HG03565 (cell line): Measurements from ENCODE around the gene PACRG.
A peak's percentile ranks its signal among the peaks of the same experiment; 100 is the strongest.

ENCODE experiments used
- ATAC-seq: cut with Tn5 transposase; IDR thresholded peaks from one replicate; pipeline ENCODE4 v1.9.1; 2021; ENCODE audit warnings: mild to moderate bottlenecking, moderate library complexity; ENCODE audit not compliant: unreplicated experiment

Gene PACRG

DNA sequence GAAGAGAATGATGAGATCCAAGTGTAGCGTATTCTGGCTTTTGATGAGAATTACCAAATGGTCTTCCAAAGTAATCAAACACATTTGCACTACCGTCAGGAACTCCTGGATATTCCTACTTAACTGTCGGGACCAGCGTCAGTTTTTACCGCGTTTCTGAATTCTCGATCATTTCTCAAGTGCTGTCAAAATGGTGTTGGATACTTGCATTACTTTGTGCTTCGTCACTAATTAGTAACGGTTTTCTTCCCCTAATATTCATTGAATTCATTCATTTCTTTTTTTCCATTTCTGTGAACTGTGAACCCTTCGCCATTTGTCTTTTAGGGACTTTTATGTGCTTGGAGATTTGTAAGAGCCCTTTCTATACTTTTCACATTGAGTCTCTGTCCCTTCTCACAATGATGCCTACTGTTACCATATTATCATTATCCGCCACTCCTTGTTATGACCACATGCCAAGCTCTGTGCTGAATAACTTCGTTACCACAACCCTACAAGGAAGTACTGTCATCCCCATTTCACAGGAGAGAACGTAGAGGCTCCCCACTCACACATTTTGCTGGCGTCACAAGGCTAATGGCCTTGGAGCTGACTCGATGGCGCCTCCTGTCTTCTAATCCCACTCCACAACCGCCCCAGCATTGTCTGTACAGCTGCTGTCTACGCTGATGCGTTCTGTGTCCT, 612.6 kb downstream of the PACRG start:
- ATAC-seq: no peak

DNA sequence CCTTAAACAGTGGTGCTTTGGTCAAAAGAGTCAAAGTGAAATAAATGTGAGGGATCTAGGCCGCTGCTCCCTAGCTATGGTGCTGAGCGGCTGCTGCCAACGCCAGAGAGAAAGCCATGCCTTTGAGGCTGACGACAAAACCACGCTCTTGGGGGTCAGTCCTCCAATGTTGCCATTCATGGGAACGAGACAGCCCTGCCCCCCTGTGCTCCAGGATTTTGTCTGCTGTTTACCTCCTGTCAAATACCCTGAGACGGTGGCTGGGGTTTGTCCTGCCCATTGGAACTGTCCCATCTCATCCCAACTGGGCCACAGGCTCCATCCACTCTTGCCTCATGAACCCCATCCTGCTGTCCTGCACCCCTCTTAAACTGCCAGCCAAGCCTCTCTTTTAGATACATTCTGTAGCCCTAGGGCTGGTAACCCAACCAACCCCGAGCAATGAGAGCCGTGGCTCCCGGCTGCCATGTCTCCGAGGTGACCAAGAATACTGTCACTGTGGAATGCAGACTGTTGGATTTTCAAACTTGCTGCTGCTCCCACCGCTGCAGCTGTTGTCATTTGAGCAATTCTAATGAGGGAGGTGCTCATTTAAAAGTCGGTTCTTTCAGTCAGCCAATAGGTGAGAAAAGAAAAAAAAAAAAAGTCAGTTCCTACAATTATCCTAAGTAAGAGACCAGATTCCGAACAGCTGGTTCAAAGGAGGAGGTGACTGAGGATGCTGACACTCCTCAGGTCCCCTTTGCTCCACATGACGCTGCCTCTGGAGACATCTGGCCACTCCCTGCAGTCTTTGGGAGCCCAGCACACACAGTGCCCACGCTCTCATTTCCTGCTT, 613.7 kb downstream of the PACRG start:
- no peak for ATAC-seq

DNA sequence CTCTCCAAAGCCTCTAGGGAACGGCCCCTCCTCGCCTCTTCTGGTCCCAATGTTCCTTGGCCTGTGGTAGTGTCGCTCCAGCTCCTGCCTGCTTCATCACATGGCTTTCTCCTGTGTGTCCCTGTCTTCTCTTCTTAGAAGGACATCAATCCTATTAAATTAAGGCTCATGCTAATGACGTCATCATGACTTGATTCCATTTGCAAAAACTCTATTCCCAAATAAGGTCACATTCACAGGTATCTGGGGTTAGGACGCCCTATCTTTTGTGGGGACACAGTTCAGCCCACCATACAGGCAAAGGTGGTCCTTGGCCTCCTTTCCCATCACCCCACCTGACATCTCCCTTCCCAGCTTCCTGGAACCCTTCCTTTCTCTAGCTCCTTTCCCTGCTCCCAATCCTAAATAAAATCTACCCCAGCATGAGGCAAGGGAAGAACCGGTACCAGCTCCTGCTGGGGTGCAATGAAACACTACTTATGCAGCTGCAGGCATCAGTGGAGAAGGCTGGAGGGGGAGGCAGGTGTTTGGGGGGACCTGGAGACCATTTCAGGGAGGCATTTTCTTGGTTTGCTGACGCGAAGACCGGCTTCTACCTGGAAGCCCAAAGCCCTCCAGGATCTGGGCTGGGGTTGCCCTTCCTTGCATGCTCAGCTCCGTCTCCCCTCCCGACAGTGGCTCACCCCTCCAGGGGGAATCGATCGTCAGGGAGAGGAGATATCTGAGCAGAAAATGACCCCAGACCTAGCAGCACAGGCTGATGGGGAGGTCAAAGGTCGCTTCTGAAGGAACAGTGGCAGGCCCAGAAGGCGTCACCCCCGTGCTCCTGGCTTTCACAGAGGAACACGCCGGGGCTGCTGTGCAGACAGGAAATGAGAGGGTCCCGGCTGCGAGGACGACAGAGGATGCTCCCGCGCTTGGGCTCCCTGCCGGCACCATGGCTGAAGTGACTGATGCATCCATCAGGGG, 615.1 kb downstream of the PACRG start:
- no peak for ATAC-seq

DNA sequence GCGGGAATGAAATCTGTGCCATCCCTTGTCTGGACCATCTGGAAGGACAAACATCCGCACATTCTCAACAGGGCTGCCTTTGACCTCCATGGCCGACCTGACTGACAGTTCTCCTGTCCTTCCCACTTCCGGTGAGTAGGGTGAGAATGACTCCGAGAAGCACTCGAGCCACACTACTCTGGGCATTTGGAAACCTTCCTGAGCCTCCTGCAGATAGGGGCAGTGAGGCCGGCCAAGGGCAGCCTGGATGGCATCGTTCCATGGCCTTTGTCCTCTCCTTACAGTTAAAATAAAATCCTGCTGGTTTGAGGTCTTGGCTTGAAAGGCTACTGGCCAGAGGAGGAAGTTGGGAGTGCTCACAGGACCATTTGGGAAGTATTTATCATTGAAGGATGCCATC, 615.8 kb downstream of the PACRG start:
- no peak for ATAC-seq

DNA sequence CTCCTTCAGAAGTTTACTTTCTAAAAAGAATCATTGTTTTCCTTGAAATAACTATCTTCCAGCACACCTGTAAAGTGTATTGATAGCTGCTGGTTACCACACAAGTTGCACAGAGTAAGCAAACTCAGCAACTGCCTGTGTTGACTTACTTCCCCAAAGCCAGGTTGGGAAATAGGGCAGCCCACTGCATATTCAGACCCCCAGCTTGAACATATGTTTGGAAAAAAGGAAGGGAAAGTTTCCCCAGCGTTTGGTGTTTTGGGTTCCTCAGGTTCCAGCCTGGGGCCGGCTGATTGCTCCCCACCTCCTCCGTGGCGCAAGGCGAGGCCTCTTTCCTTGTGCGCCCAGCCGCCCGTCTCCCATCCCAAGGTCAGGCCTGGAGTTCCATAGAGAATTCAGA, 616.6 kb downstream of the PACRG start:
- no peak for ATAC-seq

DNA sequence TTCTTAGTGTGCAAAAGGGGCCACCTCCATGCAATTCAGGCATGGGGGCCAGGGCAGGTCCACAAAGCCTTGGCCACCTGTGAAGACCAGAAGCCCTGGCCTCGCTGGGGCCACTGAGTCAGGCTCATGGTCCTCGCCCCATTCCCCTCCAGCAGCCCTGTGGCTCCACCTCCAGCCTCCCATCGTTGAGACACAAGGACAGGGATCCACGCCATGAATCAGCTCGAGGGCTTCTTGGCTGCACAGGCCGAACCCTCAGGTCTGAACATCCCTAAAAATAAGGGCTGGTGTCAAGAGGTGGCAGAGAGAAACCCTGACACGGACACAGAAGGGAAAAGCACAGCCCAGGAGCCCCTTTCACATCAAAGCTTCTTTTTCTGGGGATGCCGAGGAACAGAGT, 618.2 kb downstream of the PACRG start:
- ATAC-seq: no peak

DNA sequence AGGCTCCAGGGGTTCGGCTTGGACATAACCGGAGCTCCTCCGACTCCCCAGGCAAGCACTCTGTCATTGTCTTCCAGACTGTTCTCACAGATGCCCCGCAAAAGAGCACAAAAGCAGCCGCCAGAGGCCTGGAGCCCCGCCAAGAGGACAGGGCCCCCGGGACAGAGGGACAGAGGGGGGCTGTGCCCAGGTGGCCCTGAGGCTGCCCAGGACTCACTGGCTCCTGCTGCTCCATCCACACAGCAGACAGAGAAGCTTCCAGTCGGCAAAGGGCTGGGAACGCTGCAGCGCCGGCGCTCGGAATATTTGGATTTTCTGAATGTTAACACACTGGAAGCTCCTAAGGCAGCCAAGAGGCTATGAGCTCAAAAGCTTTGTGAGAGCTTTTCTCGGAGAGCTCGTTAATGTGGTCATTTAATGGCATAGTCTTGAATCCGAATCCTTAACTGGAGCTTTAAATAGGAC, 618.8 kb downstream of the PACRG start:
- ATAC-seq: no peak

DNA sequence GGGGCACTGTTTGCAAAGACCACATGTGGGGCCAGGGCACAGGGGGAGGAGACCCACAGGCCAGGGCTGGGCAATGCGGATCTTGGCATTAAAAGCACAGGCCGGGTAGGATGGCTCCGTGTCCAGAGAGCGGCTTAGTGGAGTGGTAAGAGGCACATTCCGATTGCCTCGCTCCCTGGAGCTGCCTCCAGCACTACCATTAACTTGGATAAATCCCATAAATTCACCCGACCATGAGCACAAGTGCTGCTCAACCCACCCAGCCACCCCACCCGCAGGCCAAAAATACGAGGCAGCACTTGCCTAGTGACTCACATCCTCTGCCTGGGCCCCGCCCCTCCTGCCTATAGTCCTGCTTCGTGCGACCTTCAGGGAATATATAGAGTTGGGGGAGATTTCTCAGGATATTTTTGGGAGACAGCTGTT, 619.3 kb downstream of the PACRG start:
- no peak for ATAC-seq

DNA sequence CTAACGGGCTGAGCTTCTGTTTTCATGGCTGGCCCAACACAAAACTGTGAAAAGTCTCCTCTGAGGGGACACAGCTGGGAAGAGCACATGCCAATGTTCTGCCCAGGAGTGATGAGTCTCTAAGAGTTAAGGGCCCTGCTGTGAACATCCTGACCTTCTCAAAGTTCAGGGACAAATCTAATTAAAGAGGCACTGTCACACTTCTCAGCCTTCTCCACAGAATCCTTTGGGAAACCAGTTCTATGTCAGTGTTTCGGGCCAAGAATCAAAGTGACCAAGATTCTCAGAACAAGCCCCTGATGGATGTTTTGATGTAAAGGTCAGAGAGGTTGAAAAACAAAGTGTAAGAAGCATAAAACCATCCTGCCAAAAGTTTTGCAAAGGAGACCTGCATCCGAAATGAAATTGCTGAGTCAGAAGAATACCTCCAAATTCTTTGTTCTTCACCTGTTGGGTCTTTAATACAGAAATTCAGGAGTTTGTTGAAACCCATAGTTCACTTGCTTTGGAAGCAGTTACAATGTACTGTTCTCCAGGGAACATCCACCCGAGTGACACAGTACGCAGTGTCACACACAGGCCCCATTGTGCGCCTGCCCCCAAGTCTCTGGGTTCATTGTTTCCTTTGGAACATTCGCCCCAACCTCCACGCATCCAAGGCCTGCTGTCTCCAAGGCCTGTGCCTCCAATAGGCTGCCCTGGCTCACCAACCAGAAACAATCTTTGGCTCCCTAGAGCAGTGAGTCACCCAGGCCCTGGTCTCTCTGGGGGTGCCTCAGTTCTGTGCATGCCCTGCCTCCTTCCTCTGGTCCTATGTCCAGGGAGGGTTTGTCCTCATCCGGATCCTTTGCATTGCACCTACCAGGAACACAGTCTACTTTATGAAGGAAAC, 621.3 kb downstream of the PACRG start:
- no peak for ATAC-seq

DNA sequence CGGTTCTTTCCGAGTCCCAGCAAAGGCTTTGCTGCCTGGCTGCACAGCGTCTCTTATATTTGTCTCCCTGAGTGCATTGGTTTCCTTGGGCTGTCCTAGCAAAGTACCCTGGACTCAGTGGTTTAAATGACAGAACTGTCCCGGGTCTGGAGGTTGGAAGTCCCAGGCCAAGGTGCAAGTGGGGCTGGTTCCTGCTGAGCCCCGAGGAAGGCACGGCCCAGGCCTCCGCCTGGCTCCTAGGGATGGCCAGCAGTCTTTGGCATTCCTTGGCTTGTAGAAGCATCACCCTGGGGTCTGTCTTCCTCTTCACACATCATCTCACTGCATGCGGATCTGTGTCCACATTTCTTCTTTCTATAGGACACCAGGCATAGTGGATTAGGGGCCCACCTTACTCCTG, 621.9 kb downstream of the PACRG start:
- no peak for ATAC-seq

DNA sequence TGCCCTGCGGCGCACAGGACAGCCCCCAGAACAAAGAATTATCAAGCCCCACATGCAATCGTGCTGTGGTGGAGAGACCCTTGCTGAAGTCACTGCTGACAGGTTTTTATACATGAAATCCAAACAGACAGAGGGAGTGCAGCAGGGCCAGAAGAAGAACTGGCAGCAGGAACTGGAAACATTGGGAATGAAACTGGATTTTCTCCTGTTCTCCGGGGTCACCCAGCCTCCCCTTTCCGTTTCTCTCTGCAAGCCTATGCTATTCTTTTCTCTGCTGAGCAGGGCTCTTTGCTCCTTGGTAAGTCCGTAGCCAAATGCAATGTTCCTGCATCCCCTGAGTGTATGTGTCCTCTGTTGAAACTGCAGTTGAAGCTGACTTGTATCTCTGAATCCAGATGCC, 623.2 kb downstream of the PACRG start:
- no peak for ATAC-seq

DNA sequence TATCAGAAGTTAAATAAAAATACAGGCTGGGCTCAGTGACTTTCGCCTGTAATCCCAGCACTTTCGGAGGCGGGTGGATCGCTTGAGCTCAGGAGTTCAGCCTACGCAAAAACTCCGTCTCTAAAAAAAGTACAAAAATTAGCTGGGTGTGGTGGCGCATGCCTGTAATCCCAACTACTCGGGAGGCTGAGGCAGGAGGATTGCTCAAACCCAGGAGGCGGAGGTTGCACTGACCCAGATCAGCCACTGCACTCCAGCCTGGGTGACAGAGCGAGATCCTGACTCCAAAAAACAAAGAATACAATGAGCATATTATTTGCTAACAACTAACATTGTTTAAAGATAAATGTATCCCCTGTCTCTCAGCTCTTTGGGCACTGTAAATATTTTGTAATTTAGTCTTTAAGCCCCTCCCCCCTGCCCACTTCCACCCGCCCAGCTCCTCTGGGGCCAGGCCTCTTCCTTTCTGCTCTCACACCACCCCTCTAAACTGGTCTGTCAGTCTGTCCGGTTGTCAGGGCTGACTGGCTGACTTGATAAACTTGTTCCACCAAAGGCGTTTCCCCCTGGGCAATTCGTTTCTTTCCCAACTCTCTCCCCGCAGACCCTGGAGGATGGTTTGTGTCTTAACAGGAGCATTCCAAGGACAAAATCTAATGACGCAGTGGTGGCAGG, 624.4 kb downstream of the PACRG start:
- no peak for ATAC-seq

DNA sequence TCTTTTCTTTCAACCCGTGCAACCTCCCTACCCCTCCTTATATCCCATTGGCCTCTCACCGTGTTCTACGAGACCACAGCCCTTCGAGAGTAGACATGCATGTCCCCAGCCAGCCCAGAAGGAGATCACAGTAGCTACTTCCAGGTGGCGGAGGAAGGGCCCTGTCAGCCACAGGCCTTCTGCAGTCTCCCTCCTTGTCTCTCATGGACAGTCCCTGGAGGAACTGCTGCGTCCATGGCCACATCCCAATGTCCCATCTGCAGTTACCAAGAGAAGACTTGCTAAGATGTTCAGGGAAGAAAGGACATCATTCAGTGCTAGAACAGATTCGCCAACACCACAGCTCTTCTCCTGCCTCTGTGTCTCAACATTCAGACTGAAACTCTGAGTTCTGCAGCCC, 625.2 kb downstream of the PACRG start:
- ATAC-seq: no peak

DNA sequence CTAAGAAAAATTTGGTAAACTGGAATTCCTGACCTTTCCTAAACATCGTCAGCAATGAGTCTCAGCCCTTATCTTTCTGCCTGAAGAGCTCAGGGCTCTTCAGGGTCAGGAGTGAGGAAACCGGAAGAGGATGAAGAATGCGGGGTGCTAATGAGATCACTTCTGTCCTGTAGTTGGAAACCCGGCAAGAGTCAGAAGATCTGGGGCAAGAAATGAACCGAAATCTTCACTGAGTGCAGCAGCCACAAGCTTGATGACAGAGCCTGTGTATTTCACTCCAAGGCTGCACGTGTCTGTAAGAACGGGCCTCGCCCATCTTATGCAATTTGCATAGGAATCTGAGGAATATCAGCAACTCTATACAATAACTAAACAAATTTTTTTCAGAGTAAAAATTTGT, 626.3 kb downstream of the PACRG start:
- no peak for ATAC-seq

DNA sequence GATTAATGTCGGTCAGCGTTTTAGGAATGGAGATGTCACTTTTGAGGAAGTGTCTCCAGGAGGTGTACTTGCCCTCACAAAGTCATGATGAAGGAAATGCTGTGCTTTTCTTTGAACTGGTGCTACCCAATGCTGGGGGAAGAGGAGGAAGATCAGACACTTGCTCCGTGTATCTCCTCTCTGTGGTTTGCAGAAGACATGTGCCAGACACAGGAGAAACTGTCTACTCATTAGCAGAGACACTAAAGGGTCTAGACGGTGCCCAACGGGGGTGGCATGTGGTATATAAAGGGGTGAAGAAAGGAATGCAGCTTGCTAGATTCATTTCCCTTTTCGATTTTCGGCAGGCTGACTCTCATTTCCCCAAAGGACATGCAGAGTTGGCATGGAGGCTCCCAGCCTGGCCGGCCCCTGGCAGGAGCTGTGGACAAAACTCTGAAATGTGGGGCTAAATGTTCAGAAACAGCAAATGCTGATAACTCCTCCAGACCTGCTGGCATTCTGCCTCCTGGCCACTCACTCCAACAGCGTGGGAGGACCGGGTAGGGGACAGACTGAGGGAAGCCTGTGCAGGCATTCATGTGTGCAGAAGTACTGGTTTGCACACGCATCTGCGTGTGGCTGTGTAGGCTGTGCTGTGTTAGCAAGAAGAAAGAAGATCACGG, 627.1 kb downstream of the PACRG start:
- peak; percentile 74 for ATAC-seq

DNA sequence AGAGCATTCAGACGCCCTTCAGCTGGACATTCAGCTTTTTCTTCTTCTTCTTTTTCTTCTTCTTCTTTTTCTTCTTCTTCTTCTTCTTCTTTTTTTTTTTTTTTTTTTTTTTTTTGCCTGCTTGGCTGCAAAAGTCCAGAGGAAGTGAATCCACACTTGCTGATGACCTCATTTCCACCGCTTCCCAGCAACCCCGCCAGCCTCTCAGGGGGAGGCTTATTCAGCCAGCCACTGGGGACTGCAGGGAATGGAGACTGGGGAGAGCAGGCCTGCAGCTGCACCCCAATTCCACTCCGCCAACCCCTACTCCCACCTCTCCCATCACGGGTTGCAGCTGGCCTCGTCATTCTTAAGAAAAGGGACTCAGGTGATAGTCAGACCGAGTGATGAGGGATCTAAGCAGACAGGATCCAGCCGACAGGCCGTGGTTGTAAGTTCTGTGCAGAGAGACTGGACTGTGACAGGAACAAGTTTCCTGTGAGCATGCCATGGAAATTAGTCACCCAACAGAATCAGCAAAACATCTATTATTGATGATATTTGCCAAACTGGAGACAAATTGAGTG, 627.7 kb downstream of the PACRG start:
- ATAC-seq: peak; percentile 27

DNA sequence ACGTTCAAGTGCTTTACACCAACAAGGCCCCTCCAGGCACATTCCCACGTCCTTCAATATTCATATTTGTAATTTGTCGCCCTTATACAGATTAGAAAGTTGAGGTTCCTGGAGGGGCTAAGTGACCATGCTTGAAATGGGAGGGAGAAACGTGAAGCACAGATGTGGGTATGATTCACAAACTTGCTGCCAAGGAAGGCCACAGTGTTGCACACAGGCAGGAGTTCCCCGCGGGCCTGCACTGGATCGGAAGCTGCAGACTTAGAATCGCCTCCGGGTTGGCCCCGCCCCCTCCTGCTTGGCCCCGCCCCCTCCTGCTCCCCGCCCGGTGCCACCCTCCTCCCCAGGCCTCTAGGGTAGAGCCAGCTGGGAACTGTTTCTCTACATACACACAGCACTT, 628.5 kb downstream of the PACRG start:
- ATAC-seq: no peak

DNA sequence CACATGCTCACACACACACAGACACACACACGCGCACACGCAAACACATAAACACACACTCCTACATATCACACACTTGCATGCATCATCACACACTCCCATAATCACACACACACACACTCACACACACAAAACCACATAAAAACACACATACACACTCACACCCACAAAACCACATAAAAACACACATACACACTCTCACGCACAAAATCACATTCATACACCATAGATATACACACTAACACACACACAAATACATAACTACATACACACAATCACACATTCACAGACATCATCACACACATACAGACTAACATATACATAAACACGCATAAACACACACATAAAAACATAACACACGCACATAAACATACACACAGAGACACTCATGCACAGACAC, 629.0 kb downstream of the PACRG start:
- ATAC-seq: no peak

DNA sequence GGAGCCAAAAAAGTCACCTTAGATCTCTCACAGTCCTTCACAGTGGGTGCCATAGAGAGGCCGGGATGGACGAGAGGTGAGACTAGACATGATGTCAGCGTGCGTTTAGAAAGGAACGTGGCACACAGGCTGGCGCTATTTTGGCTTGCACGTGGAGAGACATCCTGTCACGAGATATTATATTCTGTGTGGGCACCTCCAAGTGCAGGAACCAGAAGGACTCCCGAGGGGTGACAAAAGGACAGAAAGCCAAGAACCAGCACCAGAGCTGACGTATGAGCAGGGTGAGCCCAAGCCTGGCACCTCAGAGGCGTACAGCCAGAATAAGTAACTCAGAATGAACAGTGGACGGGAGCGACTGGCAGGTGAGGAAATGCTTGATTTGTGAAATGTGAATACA, 636.9 kb downstream of the PACRG start:
- no peak for ATAC-seq
